Erythroblast (primary cell): ENCODE measurements around the gene RCCD1.
"Not testable (repeated sequence)": the region's sequence is repeated elsewhere in the genome, so short reads cannot be mapped to it uniquely, and the experiment has no call there.

Experiments
- GATA1 ChIP-seq: IDR thresholded peaks from 2 replicates; pipeline ENCODE4 v1.6.1; 2011; ENCODE audit warnings: low read depth, mild to moderate bottlenecking, control low read depth, low read length, moderate library complexity
- POLR2A ChIP-seq: IDR thresholded peaks from 2 replicates; pipeline ENCODE4 v1.6.1; 2011; ENCODE audit warnings: mild to moderate bottlenecking, low read length

GRCh38 chr15:90926766-90927165 is 27.9 kb upstream of the RCCD1 start:
- TF ChIP-seq POLR2A, GATA1: not testable (repeated sequence)
